Parathyroid adenoma (tissue), 2 donors: ENCODE measurements around the gene PRSS21.

Experiments
- H2AFZ ChIP-seq: fragments of 300-600 bp; sonication (generic); one replicate; pipeline ENCODE4 v1.7.0; 2017; ENCODE audit warnings: antibody characterized with exemption, mild to moderate bottlenecking
- H3K27ac ChIP-seq: fragments of 300-600 bp; sonication (generic); one replicate; pipeline ENCODE4 v1.7.0; 2017
- H3K27me3 ChIP-seq: fragments of 300-600 bp; sonication (generic); one replicate; pipeline ENCODE4 v1.7.0; 2017; ENCODE audit warnings: low read length; ENCODE audit not compliant: control insufficient read depth, insufficient read depth
- H3K36me3 ChIP-seq: fragments of 300-600 bp; sonication (generic); one replicate; pipeline ENCODE4 v1.7.0; 2017; ENCODE audit warnings: low read length; ENCODE audit not compliant: control insufficient read depth, insufficient read depth
- H3K4me1 ChIP-seq: fragments of 300-600 bp; sonication (generic); one replicate; pipeline ENCODE4 v1.7.0; 2017; ENCODE audit warnings: control low read depth
- H3K4me2 ChIP-seq: fragments of 300-600 bp; sonication (generic); one replicate; pipeline ENCODE4 v1.7.0; 2017; ENCODE audit warnings: low read length
- H3K4me3 ChIP-seq: fragments of 300-600 bp; sonication (generic); one replicate; pipeline ENCODE4 v1.7.0; 2017; ENCODE audit warnings: low read depth, low read length
- H3K79me2 ChIP-seq: fragments of 300-600 bp; sonication (generic); one replicate; pipeline ENCODE4 v1.7.0; 2017; ENCODE audit warnings: control low read depth
- H3K9ac ChIP-seq: fragments of 300-600 bp; sonication (generic); one replicate; pipeline ENCODE4 v1.7.0; 2017; ENCODE audit warnings: mild to moderate bottlenecking
- H3K9me3 ChIP-seq: fragments of 300-600 bp; sonication (generic); one replicate; pipeline ENCODE4 v1.7.0; 2017; ENCODE audit warnings: low read length; ENCODE audit not compliant: control insufficient read depth
- TF ChIP-seq, protein P1 (sequence below): fragments of 300-600 bp; sonication (generic); IDR thresholded peaks from one replicate; pipeline ENCODE4 v1.7.0; 2017; ENCODE audit warnings: antibody characterized with exemption, mild to moderate bottlenecking
- donor health status: primary hyperparathyroidism.

Gene PRSS21

DNA sequence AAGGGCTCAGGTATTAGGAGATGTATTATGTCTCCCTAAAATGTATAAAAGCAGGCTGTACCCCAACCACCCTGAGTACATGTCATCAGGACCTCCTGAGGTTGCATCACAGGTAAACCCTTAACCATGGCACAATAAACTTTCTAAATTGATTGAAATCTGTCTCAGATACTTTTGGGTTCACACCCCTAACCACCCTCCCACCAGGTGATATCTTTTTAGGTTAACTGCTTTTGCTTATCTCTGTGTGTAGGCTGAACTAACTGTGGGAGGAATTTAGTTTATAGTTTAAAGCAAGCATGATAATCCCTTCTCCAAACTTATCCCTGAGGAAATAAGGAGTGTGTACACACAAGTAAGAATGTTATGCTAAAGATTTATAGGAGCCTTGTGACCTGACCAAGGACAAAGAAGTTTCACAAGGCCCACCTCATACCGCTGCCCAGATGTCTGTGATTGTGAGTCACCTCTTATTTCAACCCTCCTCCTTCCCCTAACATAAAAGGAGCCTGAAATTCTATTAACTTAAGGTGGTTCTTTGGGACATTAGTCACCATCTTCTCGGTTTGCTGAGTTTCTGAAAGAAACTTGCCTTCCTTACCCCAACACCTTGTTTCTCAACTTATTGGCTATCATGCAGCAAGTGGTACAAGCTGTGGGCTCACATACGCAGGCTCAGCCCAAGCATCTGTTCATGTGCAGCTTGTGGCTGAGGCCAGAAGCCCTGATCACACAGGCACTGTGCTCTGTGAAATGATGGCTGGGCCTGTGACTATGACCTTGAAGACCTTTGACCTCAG lies 29.7 kb downstream of the PRSS21 start:
- H3K9ac ChIP-seq, result no peak overlapping the region
- H3K36me3 ChIP-seq, result no peaks in the 10 kb centered on the region
- no peaks in the 10 kb centered on the region for H3K9me3 ChIP-seq
- no peak overlapping the region for H3K27ac ChIP-seq
- H3K4me2 ChIP-seq, result no peak overlapping the region
- no peak overlapping the region for H2AFZ ChIP-seq
- H3K79me2 ChIP-seq, result no peaks in the 10 kb centered on the region
- TF ChIP-seq, protein P1, sequence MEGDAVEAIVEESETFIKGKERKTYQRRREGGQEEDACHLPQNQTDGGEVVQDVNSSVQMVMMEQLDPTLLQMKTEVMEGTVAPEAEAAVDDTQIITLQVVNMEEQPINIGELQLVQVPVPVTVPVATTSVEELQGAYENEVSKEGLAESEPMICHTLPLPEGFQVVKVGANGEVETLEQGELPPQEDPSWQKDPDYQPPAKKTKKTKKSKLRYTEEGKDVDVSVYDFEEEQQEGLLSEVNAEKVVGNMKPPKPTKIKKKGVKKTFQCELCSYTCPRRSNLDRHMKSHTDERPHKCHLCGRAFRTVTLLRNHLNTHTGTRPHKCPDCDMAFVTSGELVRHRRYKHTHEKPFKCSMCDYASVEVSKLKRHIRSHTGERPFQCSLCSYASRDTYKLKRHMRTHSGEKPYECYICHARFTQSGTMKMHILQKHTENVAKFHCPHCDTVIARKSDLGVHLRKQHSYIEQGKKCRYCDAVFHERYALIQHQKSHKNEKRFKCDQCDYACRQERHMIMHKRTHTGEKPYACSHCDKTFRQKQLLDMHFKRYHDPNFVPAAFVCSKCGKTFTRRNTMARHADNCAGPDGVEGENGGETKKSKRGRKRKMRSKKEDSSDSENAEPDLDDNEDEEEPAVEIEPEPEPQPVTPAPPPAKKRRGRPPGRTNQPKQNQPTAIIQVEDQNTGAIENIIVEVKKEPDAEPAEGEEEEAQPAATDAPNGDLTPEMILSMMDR, result no peak
- peaks cover 4% of the 10 kb centered on the region for H3K4me1 ChIP-seq
- H3K27me3 ChIP-seq, result no peaks in the 10 kb centered on the region
- H3K4me3 ChIP-seq, result no peak overlapping the region

DNA sequence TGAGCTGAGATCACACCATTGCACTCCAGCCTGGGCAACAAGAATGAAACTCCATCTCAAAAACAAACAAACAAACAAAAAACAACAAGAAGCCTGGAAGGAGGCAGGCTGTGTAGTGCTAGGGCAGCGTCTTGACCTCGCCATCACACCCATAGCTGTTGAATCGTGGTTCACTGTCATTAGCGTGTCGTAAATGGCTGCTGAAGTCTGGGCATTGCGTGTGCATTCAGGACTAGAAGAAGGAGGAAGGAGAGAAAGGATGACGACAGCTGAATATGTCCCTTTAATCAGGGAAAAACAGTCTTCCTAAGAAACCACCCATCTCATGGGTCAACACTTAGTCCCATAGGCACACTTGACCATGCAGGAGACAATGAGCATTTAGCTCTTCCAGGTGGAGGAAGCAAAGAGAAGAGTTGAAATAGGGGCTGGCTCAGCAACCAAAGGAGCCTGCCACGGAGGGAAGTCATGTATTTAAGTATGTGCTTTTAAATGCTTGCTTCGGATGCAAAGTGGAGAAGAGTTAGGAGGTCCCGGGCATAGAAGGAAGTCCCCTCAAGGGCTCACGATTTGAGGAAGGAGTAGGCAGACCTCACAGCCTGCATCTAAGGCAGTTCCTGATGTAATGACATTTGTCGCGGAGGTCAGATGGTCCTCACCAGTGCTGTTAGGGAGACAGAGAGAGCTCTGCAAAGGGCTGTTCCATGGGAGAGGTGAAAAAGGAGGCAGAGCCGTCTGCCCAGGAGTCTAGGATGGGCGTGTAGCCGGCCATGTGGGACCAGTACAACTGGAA lies 32.1 kb downstream of the PRSS21 start:
- H3K4me2 ChIP-seq, result no peak overlapping the region
- H3K36me3 ChIP-seq, result no peaks in the 10 kb centered on the region
- no peaks in the 10 kb centered on the region for H3K79me2 ChIP-seq
- no peaks in the 10 kb centered on the region for H3K27me3 ChIP-seq
- H2AFZ ChIP-seq, result no peak overlapping the region
- TF ChIP-seq, protein P1, result no peak
- H3K27ac ChIP-seq, result no peak overlapping the region
- H3K4me3 ChIP-seq, result no peak overlapping the region
- H3K4me1 ChIP-seq, result no peaks in the 10 kb centered on the region
- no peak overlapping the region for H3K9ac ChIP-seq
- H3K9me3 ChIP-seq, result no peaks in the 10 kb centered on the region

DNA sequence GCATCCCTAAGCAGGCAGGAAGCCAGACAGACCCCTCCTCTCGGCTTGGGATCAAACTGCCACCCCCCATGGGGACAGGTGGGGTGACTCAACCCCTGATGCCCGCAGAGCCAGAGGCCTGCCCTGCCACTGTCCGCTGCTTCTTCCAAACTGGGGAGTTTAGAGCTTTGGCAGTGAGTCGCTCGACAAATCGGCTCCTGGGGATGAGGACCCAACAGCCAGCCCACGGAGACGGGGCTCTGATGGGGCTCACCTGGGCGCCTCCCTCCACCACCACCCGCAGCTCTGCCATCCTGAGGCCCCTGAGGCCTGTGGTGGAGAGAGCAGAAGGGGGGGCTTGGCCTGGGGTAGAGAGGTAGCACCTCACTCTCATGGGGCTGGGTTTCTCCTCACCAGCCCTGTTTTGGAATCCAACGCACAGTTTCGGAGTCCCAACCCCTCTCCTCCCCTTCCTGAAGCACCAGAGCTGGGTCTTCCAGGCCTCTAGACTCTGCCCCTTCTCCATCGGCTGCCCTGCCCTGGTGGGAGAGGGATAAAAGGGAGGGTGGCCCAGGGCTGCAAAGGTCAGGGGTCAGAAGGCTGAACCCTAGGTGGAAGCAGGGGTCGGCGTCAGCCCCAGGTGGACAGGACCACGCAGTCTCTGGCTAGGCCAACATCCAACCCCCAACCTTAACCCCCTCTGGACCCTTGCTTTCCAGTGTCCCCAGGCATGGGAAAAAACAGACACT lies 35.1 kb downstream of the PRSS21 start:
- Histone ChIP-seq H3K27me3 (no peaks in the 10 kb centered on the region), H3K9ac (no peak overlapping the region)

DNA sequence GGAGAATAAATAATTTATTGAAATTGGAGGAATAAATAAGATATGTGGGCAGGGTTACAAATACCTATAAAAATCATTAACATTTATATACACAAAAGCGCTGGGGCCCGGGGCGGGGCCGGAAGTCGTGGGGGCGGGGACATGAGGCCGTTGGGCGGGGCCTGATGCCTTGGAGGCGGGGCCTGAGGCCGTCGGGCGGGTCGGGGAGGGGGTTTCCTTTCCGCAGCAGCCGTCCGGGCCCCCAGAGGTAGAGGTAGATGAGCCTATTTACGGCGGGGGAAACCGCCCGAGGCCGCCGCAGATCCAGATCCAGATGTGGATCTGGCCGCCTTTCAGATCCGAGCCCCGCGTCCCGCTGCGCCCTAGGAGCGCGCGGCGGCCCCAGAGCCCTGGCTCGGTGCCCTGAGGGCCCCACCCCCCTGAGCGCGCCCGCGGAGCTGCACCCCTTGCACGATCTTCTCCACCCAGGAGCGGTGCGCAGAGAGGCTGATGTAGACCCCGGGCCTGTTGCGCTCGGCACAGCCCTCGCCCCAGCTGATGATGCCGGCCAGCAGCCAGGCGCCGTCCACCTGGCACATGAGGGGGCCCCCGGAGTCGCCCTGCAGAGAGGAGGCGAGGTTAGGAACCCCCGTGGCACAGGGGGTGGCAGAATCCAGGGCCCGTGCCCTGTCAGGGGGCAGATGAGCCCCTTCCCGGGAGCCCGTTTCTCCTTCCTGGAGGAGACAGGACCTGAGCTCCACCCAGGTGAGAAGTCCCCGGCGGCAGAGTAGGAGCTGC lies 35.9 kb downstream of the PRSS21 start:
- no peak overlapping the region for H3K27ac ChIP-seq
- H3K79me2 ChIP-seq, result no peaks in the 10 kb centered on the region
- H2AFZ ChIP-seq, result no peak overlapping the region
- H3K9ac ChIP-seq, result no peak overlapping the region
- peaks cover 4% of the 10 kb centered on the region for H3K4me1 ChIP-seq
- H3K4me2 ChIP-seq, result no peak overlapping the region
- no peak overlapping the region for H3K4me3 ChIP-seq
- TF ChIP-seq, protein P1, result no peak
- H3K36me3 ChIP-seq, result no peaks in the 10 kb centered on the region
- no peaks in the 10 kb centered on the region for H3K27me3 ChIP-seq
- H3K9me3 ChIP-seq, result no peaks in the 10 kb centered on the region

More for the DNA sequence above, 35.1 kb downstream of the PRSS21 start:
- H3K4me2 ChIP-seq, result no peak overlapping the region
- H3K4me1 ChIP-seq, result no peaks in the 10 kb centered on the region
- TF ChIP-seq, protein P1, result no peak
- H3K27ac ChIP-seq, result no peak overlapping the region
- H3K9me3 ChIP-seq, result no peaks in the 10 kb centered on the region
- no peaks in the 10 kb centered on the region for H3K79me2 ChIP-seq
- no peak overlapping the region for H3K4me3 ChIP-seq
- H3K36me3 ChIP-seq, result no peaks in the 10 kb centered on the region
- no peak overlapping the region for H2AFZ ChIP-seq
